ENCODE data around the gene LILRB5.
A peak's percentile ranks its signal among the peaks of the same experiment; 100 is the strongest.
"Not testable (repeated sequence)": the region's sequence is repeated elsewhere in the genome, so short reads cannot be mapped to it uniquely, and the experiment has no call there.

The LILRB5 gene

GRCh38 chr19:54275951-54276350 is 18.9 kb upstream of the LILRB5 start:
- no peak for DNase-seq (ENCODE audit: low read depth in 2 of 2)

- not testable (repeated sequence) for DNase-seq (ENCODE audit: low read depth in 2 of 2)
Observed at GRCh38 chr19:54274516-54274915, 17.4 kb upstream of the LILRB5 start.

DNA sequence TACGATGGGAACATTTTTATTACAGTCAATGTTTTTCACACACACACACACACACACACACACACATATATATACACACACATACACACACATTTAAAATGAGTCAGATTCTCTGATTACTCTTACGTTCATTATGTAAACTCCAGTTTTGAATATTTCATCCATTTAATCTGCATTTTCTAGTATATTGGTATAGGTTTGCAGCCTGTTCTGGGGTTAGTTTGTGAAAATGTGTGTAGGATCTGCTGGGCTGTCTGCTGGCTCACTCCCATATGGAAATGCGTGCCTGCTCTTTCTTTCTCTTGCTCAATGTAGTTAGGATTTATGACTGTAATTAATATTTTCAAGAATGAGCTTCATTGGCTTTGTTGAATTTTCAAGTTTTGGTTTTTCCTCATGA is 16.7 kb upstream of the LILRB5 start:
- DNase-seq (ENCODE audit: low read depth in 2 of 2), result no peak

DNA sequence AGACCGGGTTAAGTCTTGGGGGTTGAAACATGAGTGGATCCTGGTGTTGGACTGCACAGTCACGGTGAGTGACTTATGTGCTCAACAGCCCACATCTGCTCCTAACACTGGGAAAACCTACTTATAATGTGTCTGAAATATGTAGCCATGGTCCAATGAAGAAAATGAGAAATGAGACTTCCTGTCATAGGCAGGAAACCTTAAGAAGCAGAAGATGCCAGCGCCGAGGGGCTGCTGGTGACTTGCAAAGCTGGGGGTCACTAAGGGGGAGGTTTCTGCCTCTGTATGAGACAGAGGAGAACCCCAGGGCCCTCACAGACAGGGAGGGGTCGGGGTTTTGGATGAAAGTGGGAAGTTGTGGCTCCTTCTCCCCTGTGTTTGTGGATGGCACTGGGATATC is 15.1 kb upstream of the LILRB5 start:
- not testable (repeated sequence) for DNase-seq (ENCODE audit: low read depth in 2 of 2)

DNA sequence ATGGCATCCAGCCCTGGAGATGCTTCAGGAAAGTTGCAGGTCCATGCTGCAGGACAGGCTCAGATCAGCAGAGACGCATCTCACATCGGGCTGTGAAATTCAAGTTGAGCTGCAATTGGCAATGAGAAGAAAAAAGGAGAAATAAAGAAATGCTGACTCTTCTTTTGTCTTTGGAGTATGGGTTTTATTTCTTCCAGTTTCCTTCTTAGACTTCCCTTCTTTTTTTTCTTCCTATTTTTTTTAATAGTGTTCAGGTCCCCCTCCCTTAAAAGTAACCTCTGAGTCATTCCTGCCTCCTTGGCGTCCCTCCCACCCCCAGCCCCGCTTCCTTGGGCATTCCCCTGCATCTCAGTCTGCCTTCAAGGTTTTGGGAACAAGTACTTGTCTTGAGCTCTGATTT is 14.5 kb upstream of the LILRB5 start:
- not testable (repeated sequence) for DNase-seq (ENCODE audit: low read depth in 2 of 2)

DNA sequence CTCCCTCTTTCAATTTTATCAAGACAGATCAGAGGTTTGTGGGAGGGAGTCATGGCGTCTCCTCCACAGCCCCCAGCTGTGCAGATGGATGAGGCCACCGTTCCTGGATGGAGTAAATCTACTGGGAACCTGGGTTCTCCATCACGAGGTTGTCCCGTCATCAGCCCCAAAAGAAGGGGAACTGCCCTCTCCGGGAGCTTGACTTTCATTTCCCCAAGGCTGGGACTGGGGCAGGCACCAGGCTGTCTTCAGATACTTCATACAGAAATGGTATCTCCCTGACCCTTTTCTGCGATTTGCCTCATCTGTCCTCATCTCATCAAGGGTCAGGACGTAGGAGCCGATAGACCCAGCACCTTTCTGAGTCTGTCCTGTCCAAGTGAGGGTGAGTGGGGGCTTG is 14.0 kb upstream of the LILRB5 start:
- DNase-seq (ENCODE audit: low read depth in 2 of 2), result no peak

GRCh38 chr19:54268936-54269335 is 11.9 kb upstream of the LILRB5 start:
- no peak for DNase-seq (ENCODE audit: low read depth in 2 of 2)

DNA sequence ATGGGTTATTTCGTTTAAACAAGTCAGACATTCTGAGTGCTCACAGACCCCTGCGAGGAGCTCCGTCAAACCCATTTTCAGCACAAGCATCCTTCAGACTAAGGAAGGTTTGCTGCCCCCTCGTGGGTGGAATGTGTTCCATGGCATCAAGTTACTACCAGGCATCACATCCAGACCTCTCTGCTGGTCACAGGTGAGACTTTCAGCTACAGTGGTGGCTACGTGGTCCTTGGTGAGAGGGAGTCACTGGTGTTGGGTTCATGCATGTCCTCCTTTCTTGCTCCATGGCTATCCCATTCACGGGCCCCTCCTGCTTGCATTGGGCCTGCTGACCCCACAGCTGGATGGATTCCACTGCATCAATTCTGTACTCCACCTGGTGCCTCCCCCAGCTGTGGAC is 9.1 kb upstream of the LILRB5 start:
- peak; percentile 34 to 53 for DNase-seq (ENCODE audit: low read depth in 2 of 2)

DNA sequence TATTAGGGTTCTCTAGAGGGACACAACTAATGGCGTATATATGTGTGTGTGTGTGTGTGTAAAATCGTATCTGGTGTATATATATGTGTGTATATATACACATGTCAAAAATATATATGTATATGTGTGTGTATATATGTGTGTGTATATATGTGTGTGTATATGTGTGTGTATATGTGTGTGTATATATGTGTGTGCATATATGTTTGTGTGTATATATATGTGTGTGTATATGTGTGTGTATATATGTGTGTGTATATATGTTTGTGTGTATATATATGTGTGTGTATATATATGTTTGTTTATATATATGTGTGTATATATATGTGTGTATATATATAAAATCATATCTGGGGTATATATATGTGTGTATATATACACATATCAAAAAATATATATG is 5.4 kb upstream of the LILRB5 start:
- DNase-seq (ENCODE audit: low read depth in 2 of 2), result no peak

GRCh38 chr19:54262066-54262465 is 5.0 kb upstream of the LILRB5 start:
- DNase-seq (ENCODE audit: low read depth in 2 of 2), result no peak

- DNase-seq (ENCODE audit: low read depth in 2 of 2), result no peak
Observed at GRCh38 chr19:54256250-54257115, 590 bp downstream of the LILRB5 start.

GRCh38 chr19:54255105-54255775 is 1.8 kb downstream of the LILRB5 start:
- no peak for DNase-seq (ENCODE audit: low read depth in 2 of 2)

DNA sequence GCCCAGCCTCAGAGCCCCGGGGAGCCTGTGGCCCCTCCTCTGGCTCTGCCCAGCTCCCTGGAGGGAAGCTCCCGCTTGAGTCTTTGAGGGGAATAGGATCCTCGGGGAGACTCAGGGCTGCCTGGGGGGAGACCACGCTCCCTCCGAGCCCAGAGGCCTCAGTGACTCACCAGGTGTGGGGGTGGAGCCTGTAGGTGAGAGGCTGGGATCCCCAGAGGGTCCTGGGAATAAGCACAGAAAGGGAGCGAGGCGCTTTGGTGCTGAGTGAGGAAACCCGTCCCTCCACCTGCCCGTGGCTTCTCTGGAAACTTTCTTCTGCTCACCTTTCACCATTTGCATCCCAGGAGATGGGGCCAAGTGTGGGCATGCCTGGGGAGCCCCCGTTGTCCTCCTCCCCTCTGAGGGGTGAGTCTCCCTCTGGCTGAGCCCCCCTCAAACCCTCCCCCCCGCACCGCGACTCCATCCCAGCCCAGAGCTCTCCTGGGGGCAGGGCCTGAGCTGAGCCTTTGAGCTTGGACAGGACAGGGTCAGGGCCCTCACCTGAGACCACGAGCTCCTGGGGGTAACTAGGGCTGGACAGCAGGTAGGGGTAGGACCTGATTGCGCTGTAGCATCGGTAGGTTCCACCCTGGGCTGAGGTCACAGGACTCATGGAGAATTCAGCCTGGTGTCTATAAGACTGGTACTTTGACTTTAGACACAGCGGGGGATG is 2.7 kb downstream of the LILRB5 start:
- no peak for DNase-seq (ENCODE audit: low read depth in 2 of 2)

- DNase-seq (ENCODE audit: low read depth in 2 of 2), result no peak
Observed at GRCh38 chr19:54253331-54254194, 3.5 kb downstream of the LILRB5 start.

DNA sequence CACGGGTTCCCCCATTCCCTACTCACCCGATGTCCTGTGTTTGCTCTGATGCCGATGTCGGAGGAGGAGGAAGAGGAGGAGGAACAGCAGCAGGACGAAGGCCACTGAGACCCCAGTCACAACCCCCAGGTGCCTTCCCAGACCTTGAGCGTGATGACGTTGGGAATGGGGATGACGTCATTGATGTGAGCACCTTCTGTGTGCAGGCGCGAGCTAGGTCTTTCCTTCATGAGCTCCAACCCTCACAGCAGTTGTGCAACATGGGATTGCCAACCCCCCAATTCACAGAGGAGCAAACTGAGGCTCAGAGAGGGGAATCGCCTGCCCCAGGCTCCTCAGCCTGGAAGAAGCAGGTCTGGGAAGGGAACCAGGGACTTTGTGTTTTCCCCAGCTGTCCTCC is 4.2 kb downstream of the LILRB5 start:
- no peak for DNase-seq (ENCODE audit: low read depth in 2 of 2)

DNA sequence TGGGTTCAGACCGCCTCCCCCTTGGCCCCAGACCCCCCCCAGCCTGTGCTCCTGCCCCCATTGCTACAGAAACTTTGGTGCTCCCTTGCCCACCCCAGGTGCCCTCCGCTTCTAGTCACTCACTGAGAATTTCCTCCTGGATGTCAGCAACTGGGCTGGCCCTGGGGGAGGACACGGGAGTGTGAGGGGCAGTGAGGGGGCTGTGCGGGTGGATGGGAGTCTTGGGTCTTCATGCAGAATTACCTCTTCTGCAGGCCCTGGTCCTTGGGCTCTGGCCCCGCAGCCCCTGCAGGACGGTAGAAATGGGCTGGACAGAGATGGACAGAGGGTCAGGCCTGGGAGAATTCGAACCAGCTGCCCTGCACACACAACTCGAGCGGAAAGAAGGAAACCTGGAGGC is 4.8 kb downstream of the LILRB5 start:
- DNase-seq (ENCODE audit: low read depth in 2 of 2), result no peak

- DNase-seq (ENCODE audit: low read depth in 2 of 2), result no peak
Observed at GRCh38 chr19:54248016-54248601, 9.0 kb downstream of the LILRB5 start.

GRCh38 chr19:54247106-54247930 is 9.8 kb downstream of the LILRB5 start:
- DNase-seq (ENCODE audit: low read depth in 2 of 2), result no peak

DNA sequence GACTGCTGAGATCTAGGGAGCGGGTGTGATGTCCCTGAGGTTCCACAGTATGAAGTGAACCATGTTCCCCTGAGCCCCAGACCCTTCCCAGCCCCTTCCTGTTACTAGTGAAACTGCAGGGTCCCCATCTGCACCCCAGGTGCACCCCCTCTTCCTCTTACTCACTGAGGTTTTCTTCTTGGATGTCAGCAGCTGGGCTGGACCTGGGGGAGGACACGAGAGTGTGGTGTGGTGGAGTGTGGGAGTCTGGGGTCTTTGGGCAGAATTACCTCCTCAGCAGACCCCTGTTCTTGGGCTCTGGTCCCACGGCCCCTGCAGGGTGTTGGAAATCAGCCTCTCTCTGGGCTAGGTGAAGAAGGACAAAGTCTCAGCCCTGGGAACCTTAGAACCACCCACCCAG is 11.1 kb downstream of the LILRB5 start:
- DNase-seq (ENCODE audit: low read depth in 2 of 2), result no peak

DNA sequence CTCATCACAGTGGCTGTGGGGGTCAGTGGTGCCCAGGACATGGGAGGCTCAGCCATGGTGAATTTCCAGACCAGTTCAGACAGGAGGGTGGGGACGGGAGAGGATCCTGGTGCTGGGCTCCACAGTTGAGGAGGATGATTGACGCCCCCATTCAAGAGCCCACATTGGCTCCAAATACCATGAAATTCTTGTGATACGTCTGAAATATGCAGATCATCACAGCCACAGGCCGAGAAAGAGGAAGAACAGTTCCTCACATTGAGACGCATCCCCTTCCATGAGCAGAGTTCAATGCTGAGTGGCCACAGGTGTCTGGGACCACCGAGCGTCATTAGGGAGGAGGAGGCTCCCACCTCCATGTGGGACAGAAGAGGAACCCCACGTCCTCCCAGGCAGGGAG is 13.3 kb downstream of the LILRB5 start:
- DNase-seq (ENCODE audit: low read depth in 2 of 2), result not testable (repeated sequence)
